H9 (cell line): ENCODE measurements around the gene ALKBH7. TPM values are rescaled to one million over a fixed set of nuclear protein-coding genes. Genes with fewer than 3 reads are reported as not detected.

ENCODE experiments used
- DNase-seq: peaks from one replicate; pipeline ENCODE4 v3.0.0-alpha.2; 2017
- H2AFZ ChIP-seq: one replicate; pipeline ENCODE4 v1.6.1; 2013; ENCODE audit warnings: mild to moderate bottlenecking, low read length, control low read depth, moderate library complexity
- H2AK5ac ChIP-seq: 2 replicates; pipeline ENCODE4 v1.6.1; 2013; ENCODE audit warnings: low read length, control low read depth, mixed read lengths; ENCODE audit not compliant: insufficient read length
- H2BK120ac ChIP-seq: one replicate; pipeline ENCODE4 v1.6.1; 2013; ENCODE audit warnings: low read depth, mild to moderate bottlenecking, low read length, control low read depth, inconsistent platforms; ENCODE audit not compliant: poor library complexity, severe bottlenecking
- H2BK12ac ChIP-seq: 2 replicates; pipeline ENCODE4 v1.6.1; 2013; ENCODE audit warnings: low read length, control low read depth, mixed read lengths, low read depth; ENCODE audit not compliant: insufficient read length
- H2BK15ac ChIP-seq: 2 replicates; pipeline ENCODE4 v1.6.1; 2013; ENCODE audit warnings: low read depth, low read length, control low read depth
- H2BK20ac ChIP-seq: one replicate; pipeline ENCODE4 v1.6.1; 2013; ENCODE audit warnings: low read depth, mild to moderate bottlenecking, low read length, control low read depth, inconsistent platforms; ENCODE audit not compliant: poor library complexity, severe bottlenecking
- H2BK5ac ChIP-seq: 2 replicates; pipeline ENCODE4 v1.6.1; 2013; ENCODE audit warnings: low read length, control low read depth, mixed read lengths; ENCODE audit not compliant: insufficient read length
- H3K14ac ChIP-seq: 2 replicates; pipeline ENCODE4 v1.6.1; 2013; ENCODE audit warnings: low read length, control low read depth; ENCODE audit not compliant: insufficient read depth
- H3K18ac ChIP-seq: 2 replicates; pipeline ENCODE4 v1.6.1; 2013; ENCODE audit warnings: low read depth, mild to moderate bottlenecking, mixed read lengths, low read length, control low read depth; ENCODE audit not compliant: insufficient read length
- H3K23ac ChIP-seq: 2 replicates; pipeline ENCODE4 v1.6.1; 2013; ENCODE audit warnings: low read length, control low read depth, mixed read lengths, low read depth; ENCODE audit not compliant: insufficient read length
- H3K23me2 ChIP-seq: 2 replicates; pipeline ENCODE4 v1.6.1; 2013; ENCODE audit warnings: low read depth, mild to moderate bottlenecking, mixed read lengths, low read length, control low read depth; ENCODE audit not compliant: insufficient read length, poor library complexity, severe bottlenecking
- H3K27ac ChIP-seq: 2 replicates; pipeline ENCODE4 v1.5.1; 2013; ENCODE audit warnings: low read length, control low read depth, mixed read lengths, low read depth; ENCODE audit not compliant: insufficient read length
- H3K27me3 ChIP-seq: 2 replicates; pipeline ENCODE4 v1.6.1; 2013; ENCODE audit warnings: low read length, control low read depth, inconsistent platforms; ENCODE audit not compliant: insufficient read depth
- H3K4ac ChIP-seq: 2 replicates; pipeline ENCODE4 v1.6.1; 2013; ENCODE audit warnings: low read depth, mild to moderate bottlenecking, control low read depth, inconsistent platforms, low read length, moderate library complexity
- H3K4me1 ChIP-seq: 2 replicates; pipeline ENCODE4 v1.6.1; 2013; ENCODE audit warnings: low read length, control low read depth, inconsistent platforms; ENCODE audit not compliant: insufficient read depth
- H3K4me2 ChIP-seq: 2 replicates; pipeline ENCODE4 v1.6.1; 2013; ENCODE audit warnings: low read length, control low read depth, mixed read lengths; ENCODE audit not compliant: insufficient read length, insufficient read depth
- H3K56ac ChIP-seq: 2 replicates; pipeline ENCODE4 v1.6.1; 2013; ENCODE audit warnings: low read depth, mild to moderate bottlenecking, mixed read lengths, low read length, control low read depth; ENCODE audit not compliant: insufficient read length
- H3K79me1 ChIP-seq: 2 replicates; pipeline ENCODE4 v1.6.1; 2013; ENCODE audit warnings: low read depth, mild to moderate bottlenecking, moderate library complexity, low read length, control low read depth, inconsistent platforms; ENCODE audit not compliant: insufficient read depth, poor library complexity, severe bottlenecking
- H3K79me2 ChIP-seq: 2 replicates; pipeline ENCODE4 v1.6.1; 2013; ENCODE audit warnings: low read length, control low read depth, inconsistent platforms; ENCODE audit not compliant: insufficient read depth
- H3K9ac ChIP-seq: 2 replicates; pipeline ENCODE4 v1.6.1; 2013; ENCODE audit warnings: low read length, control low read depth, mixed read lengths; ENCODE audit not compliant: insufficient read length; ENCODE audit errors: extremely low read depth
- H3K9me3 ChIP-seq: one replicate; pipeline ENCODE4 v1.6.1; 2013; ENCODE audit warnings: low read depth, low read length, inconsistent platforms; ENCODE audit not compliant: control insufficient read depth
- H3T11ph ChIP-seq: one replicate; pipeline ENCODE4 v1.6.1; 2013; ENCODE audit warnings: mild to moderate bottlenecking, low read length, control low read depth, inconsistent platforms
- H4K20me1 ChIP-seq: one replicate; pipeline ENCODE4 v1.6.1; 2013; ENCODE audit not compliant: control insufficient read depth, insufficient read length, insufficient read depth
- H4K5ac ChIP-seq: 2 replicates; pipeline ENCODE4 v1.6.1; 2013; ENCODE audit warnings: low read depth, mild to moderate bottlenecking, mixed read lengths, low read length, control low read depth; ENCODE audit not compliant: insufficient read length
- H4K8ac ChIP-seq: replicated peaks from 2 replicates; pipeline ENCODE4 v1.6.1; 2013; ENCODE audit warnings: low read length, control low read depth, mixed read lengths, low read depth; ENCODE audit not compliant: insufficient read length
- H4K91ac ChIP-seq: 2 replicates; pipeline ENCODE4 v1.6.1; 2013; ENCODE audit warnings: low read depth, mild to moderate bottlenecking, moderate library complexity, mixed read lengths, low read length, control low read depth; ENCODE audit not compliant: insufficient read length
- H3K27ac Mint-ChIP-seq, 3 experiments: 2 replicates in 2 of 3; 3 replicates in 1 of 3; pipeline ENCODE4 v1.8.0; 2020 to 2021; ENCODE audit warnings: mixed read lengths in 3 of 3, mild to moderate bottlenecking in 1 of 3, moderate library complexity in 1 of 3
- H3K27me3 Mint-ChIP-seq: 2 replicates; pipeline ENCODE4 v1.8.0; 2021; ENCODE audit warnings: low read depth, mild to moderate bottlenecking, moderate library complexity, mixed read lengths
- H3K36me3 Mint-ChIP-seq, 3 experiments: 2 replicates in 2 of 3; 3 replicates in 1 of 3; pipeline ENCODE4 v1.8.0; 2020 to 2021; ENCODE audit warnings: low read depth in 3 of 3, mixed read lengths in 3 of 3; ENCODE audit not compliant: insufficient read depth in 1 of 3
- H3K4me1 Mint-ChIP-seq, 2 experiments: 2 replicates each; pipeline ENCODE4 v1.8.0; 2020; ENCODE audit warnings: mixed read lengths in 2 of 2
- H3K4me3 Mint-ChIP-seq, 2 experiments: 2 replicates in 1 of 2; 3 replicates in 1 of 2; pipeline ENCODE4 v1.8.0; 2020 to 2021; ENCODE audit warnings: mild to moderate bottlenecking in 2 of 2, mixed read lengths in 2 of 2, moderate library complexity in 1 of 2
- H3K9me3 Mint-ChIP-seq, 2 experiments: 2 replicates in 1 of 2; 3 replicates in 1 of 2; pipeline ENCODE4 v1.8.0; 2020; ENCODE audit warnings: mild to moderate bottlenecking in 2 of 2, mixed read lengths in 2 of 2, moderate library complexity in 1 of 2
- CTCF ChIP-seq: fragments of 200-600 bp; sonication (generic); conservative IDR thresholded peaks from 3 replicates; pipeline ENCODE4 v1.8.0; 2021; ENCODE audit warnings: antibody characterized with exemption, mild to moderate bottlenecking
- WGBS: extraction: QIAGEN DNeasy Blood & Tissue Kit; methylation state at CpG from one replicate; pipeline ENCODE4 v1.1.7; 2013; ENCODE audit warnings: missing lambda C conversion rate, low lambda C conversion rate, mixed read lengths; ENCODE audit not compliant: insufficient read length; ENCODE audit errors: extremely low coverage; 5-methylcytosine and 5-hydroxymethylcytosine counted together
- total RNA-seq: library from RNA; stranded (reverse); gene quantifications from 2 replicates; pipeline ENCODE4 v1.2.1, GENCODE V29; 2021

Gene ALKBH7
- total RNA-seq, 1 experiment from 2014 or later, result 85.7 TPM

GRCh38 chr19:6362351-6362801, 10.2 kb upstream of the ALKBH7 start:
- no peak overlapping the region for H2AFZ ChIP-seq
- peaks cover 3% of the 10 kb centered on the region for H3K27me3 Mint-ChIP-seq
- no peak overlapping the region for H3T11ph ChIP-seq
- no peak for DNase-seq
- H3K27ac ChIP-seq, result no peak overlapping the region
- no peak overlapping the region for H4K8ac ChIP-seq
- no peak overlapping the region for H2BK5ac ChIP-seq
- peak overlapping the region; percentile 43 for H3K9ac ChIP-seq
- no peaks in the 10 kb centered on the region for H4K20me1 ChIP-seq
- peaks cover 7% of the 10 kb centered on the region for H3K23me2 ChIP-seq
- H3K18ac ChIP-seq, result no peak overlapping the region
- WGBS, result no CpG with 5 or more reads among the region's 11 CpGs
- no peak overlapping the region for H2BK20ac ChIP-seq
- no peak overlapping the region for H2AK5ac ChIP-seq
- H3K79me1 ChIP-seq, result no peaks in the 10 kb centered on the region
- no peak overlapping the region for H3K23ac ChIP-seq
- no peaks in the 10 kb centered on the region for H3K79me2 ChIP-seq
- no peaks in the 10 kb centered on the region for H3K9me3 ChIP-seq
- H3K27ac Mint-ChIP-seq, result peak overlapping the region in 1 of 3 experiments; percentile 81; a peak in 1 of 7 replicates
- no peak overlapping the region for H2BK12ac ChIP-seq
- H3K4me1 Mint-ChIP-seq, result peaks cover 4 to 11% of the 10 kb centered on the region in 2 experiments; a peak in 3 of 4 replicates
- H3K9me3 Mint-ChIP-seq, result no peaks in the 10 kb centered on the region
- TF ChIP-seq CTCF, result no peak
- no peaks in the 10 kb centered on the region for H3K4me1 ChIP-seq
- H3K36me3 Mint-ChIP-seq, result peaks cover 23 to 33% (median 29%) of the 10 kb centered on the region in 3 experiments
- no peak overlapping the region for H4K91ac ChIP-seq
- H4K5ac ChIP-seq, result no peak overlapping the region
- H3K4ac ChIP-seq, result no peak overlapping the region
- peak overlapping the region; percentile 84 to 93 for H3K4me3 Mint-ChIP-seq
- no peak overlapping the region for H3K56ac ChIP-seq
- H2BK120ac ChIP-seq, result no peak overlapping the region
- H3K27me3 ChIP-seq, result no peaks in the 10 kb centered on the region
- no peak overlapping the region for H2BK15ac ChIP-seq
- peak overlapping the region; percentile 70 for H3K4me2 ChIP-seq
- no peak overlapping the region for H3K14ac ChIP-seq
